Activated CD4-positive, alpha-beta T cell treated with anti-CD3 and anti-CD28 coated beads for 24 hours (primary cell): ENCODE data around the gene SUPT4H1.
A peak's percentile ranks its signal among the peaks of the same experiment; 100 is the strongest.
"Not testable (repeated sequence)": the region's sequence is repeated elsewhere in the genome, so short reads cannot be mapped to it uniquely, and the experiment has no call there.

Source experiments
- DNase-seq, 2 donors: peaks; one replicate each; pipeline ENCODE4 v3.0.0-alpha.2; 2020; ENCODE audit warnings: low read depth in 2 of 2

The SUPT4H1 gene

GRCh38 chr17:58351831-58352595, at the start of gene SUPT4H1:
TSS of gene SUPT4H1 (minus strand) at chr17:58352201. CDS start at chr17:58352135, 66 bp downstream.
- peak; percentile 81 to 86 for DNase-seq

- DNase-seq, result no peak
Measured at GRCh38 chr17:58401287-58401686, 49.3 kb upstream of the SUPT4H1 start.

- no peak for DNase-seq
Measured at GRCh38 chr17:58400826-58401225, 48.8 kb upstream of the SUPT4H1 start.

GRCh38 chr17:58399974-58400373, 48.0 kb upstream of the SUPT4H1 start:
- no peak for DNase-seq

- DNase-seq, result no peak
Measured at GRCh38 chr17:58398574-58399266, 46.7 kb upstream of the SUPT4H1 start.

GRCh38 chr17:58397421-58397820, 45.4 kb upstream of the SUPT4H1 start:
- DNase-seq, result not testable (repeated sequence)

- DNase-seq, result no peak
Measured at GRCh38 chr17:58396173-58396572, 44.2 kb upstream of the SUPT4H1 start.

- no peak for DNase-seq
Measured at GRCh38 chr17:58394534-58395223, 42.7 kb upstream of the SUPT4H1 start.

GRCh38 chr17:58391302-58391984, 39.4 kb upstream of the SUPT4H1 start:
- no peak for DNase-seq

GRCh38 chr17:58390884-58391283, 38.9 kb upstream of the SUPT4H1 start:
- no peak for DNase-seq

GRCh38 chr17:58388302-58389190, 36.5 kb upstream of the SUPT4H1 start:
- DNase-seq, result no peak

GRCh38 chr17:58387834-58388233, 35.8 kb upstream of the SUPT4H1 start:
- DNase-seq, result no peak

GRCh38 chr17:58386708-58387107, 34.7 kb upstream of the SUPT4H1 start:
- no peak for DNase-seq

GRCh38 chr17:58385359-58385899, 33.4 kb upstream of the SUPT4H1 start:
- DNase-seq, result no peak

- DNase-seq, result no peak
Measured at GRCh38 chr17:58384897-58385296, 32.9 kb upstream of the SUPT4H1 start.

GRCh38 chr17:58383892-58384462, 32.0 kb upstream of the SUPT4H1 start:
- no peak for DNase-seq

- no peak for DNase-seq
Measured at GRCh38 chr17:58382872-58383242, 30.9 kb upstream of the SUPT4H1 start.

- no peak for DNase-seq
Measured at GRCh38 chr17:58382108-58382871, 30.3 kb upstream of the SUPT4H1 start.
